ENCODE measurements around the gene IFIT1B. TPM values are rescaled to one million over a fixed set of nuclear protein-coding genes. Genes with fewer than 3 reads are reported as not detected.

Gene IFIT1B
- total and polyA plus RNA-seq, 9 of the 15 experiments (the other 6 are each of a cell fraction or from before 2014, with no cell fraction given) = not detected

DNA sequence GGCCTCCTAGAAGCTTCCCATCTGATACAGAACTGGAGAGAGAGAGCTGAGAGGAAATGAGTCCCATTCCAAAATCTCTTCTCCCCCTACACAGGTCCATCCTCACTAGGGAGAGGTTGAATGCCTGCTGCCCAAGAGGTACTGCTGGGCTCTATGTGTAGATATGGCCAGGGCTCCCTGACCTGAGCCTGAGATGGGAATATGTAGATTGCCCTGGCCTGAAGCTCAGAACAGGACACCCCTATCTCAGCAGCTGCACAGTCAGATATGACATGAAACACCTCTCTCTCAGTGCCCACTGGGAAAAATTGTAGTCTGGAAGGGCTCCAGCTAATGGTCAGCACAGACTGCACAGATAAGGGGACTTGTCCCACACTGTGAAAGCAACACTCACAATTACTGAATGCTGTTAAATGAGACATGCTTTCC, 3.1 kb upstream of the IFIT1B start (continued):
- TF ChIP-seq, protein P1, sequence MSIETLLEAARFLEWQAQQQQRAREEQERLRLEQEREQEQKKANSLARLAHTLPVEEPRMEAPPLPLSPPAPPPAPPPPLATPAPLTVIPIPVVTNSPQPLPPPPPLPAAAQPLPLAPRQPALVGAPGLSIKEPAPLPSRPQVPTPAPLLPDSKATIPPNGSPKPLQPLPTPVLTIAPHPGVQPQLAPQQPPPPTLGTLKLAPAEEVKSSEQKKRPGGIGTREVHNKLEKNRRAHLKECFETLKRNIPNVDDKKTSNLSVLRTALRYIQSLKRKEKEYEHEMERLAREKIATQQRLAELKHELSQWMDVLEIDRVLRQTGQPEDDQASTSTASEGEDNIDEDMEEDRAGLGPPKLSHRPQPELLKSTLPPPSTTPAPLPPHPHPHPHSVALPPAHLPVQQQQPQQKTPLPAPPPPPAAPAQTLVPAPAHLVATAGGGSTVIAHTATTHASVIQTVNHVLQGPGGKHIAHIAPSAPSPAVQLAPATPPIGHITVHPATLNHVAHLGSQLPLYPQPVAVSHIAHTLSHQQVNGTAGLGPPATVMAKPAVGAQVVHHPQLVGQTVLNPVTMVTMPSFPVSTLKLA (conservative IDR thresholded peaks at IDR 0.05) = 0 out of 4 replicates have a peak, but pooled peaks of 1 of the 2 experiments have one; percentile 10
- TF ChIP-seq NCOR1 (IDR thresholded peaks at IDR 0.05) (peak; percentile 65), RB1 (IDR thresholded peaks at IDR 0.05; ENCODE audit: low read depth) (no peak), POLR2B (IDR thresholded peaks at IDR 0.05; ENCODE audit: low read depth, partially characterized antibody) (no peak), WHSC1 (IDR thresholded peaks at IDR 0.05; ENCODE audit: low read length) (no peak), DIDO1 (tag; IDR thresholded peaks at IDR 0.05; ENCODE audit: low read depth) (no peak), HDGF (IDR thresholded peaks at IDR 0.05) (no peak), MYC (IDR thresholded peaks at IDR 0.05; ENCODE audit: low read depth, low read length) (no peak), MYC (CRISPR knock-in tag; IDR thresholded peaks at IDR 0.05; ENCODE audit: borderline replicate concordance, low read depth) (no peak), SAFB (IDR thresholded peaks at IDR 0.05; ENCODE audit: borderline replicate concordance, low read depth, low read length) (no peak), KAT8 (IDR thresholded peaks at IDR 0.05; ENCODE audit: low read depth) (no peak), MYNN (IDR thresholded peaks at IDR 0.05) (no peak), MYNN (CRISPR knock-in tag; IDR thresholded peaks at IDR 0.05) (no peak), SRSF7 (optimal IDR thresholded peaks at IDR 0.05; ENCODE audit: low read depth, low read length) (no peak), ADNP (tag; IDR thresholded peaks at IDR 0.05) (no peak), NFE2 (IDR thresholded peaks at IDR 0.05; ENCODE audit: low read depth) (no peak), ATF7 (IDR thresholded peaks at IDR 0.05) (no peak), ZKSCAN3 (CRISPR knock-in tag; IDR thresholded peaks at IDR 0.05) (no peak), DPF2 (IDR thresholded peaks at IDR 0.05) (peak; percentile 62), YY1 (IDR thresholded peaks at IDR 0.05; ENCODE audit: borderline replicate concordance in 1 of 3, control insufficient read depth in 1 of 3, extremely low read depth in 1 of 3, insufficient read depth in 3 of 3, insufficient read length in 1 of 3, insufficient replicate concordance in 2 of 3, low read depth in 1 of 3, low read length in 2 of 3) (no peak), ZNF174 (CRISPR knock-in tag; IDR thresholded peaks at IDR 0.05) (no peak)
- TF ChIP-seq, protein P2, sequence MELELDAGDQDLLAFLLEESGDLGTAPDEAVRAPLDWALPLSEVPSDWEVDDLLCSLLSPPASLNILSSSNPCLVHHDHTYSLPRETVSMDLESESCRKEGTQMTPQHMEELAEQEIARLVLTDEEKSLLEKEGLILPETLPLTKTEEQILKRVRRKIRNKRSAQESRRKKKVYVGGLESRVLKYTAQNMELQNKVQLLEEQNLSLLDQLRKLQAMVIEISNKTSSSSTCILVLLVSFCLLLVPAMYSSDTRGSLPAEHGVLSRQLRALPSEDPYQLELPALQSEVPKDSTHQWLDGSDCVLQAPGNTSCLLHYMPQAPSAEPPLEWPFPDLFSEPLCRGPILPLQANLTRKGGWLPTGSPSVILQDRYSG (tag; conservative IDR thresholded peaks at IDR 0.05; ENCODE audit: low read depth) = no peak
- TF ChIP-seq, protein P3, sequence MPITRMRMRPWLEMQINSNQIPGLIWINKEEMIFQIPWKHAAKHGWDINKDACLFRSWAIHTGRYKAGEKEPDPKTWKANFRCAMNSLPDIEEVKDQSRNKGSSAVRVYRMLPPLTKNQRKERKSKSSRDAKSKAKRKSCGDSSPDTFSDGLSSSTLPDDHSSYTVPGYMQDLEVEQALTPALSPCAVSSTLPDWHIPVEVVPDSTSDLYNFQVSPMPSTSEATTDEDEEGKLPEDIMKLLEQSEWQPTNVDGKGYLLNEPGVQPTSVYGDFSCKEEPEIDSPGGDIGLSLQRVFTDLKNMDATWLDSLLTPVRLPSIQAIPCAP (CRISPR knock-in tag; IDR thresholded peaks at IDR 0.05; ENCODE audit: borderline replicate concordance) = no peak

Data from K562 (cell line).